ENCODE results near the gene CFI.

Gene CFI

DNA sequence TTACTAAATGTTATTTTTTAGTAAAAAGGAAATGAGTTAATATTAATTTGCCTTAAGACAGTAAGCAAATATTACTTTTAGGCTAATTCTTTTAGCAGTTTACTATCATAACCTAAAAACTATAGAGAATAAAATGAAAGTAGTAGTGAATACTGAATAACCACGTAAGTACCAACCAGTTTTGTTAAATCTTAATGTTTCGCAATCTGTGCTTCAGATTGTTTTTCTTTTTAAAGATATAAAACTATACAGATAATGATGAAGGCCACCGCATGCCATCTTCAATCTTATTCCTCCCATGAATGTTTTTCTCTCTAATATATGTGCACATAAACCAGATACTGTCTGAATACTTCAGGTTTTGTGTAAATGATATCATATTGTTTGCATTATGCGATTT is 32.0 kb upstream of the CFI start:
- TF ChIP-seq, protein P1, sequence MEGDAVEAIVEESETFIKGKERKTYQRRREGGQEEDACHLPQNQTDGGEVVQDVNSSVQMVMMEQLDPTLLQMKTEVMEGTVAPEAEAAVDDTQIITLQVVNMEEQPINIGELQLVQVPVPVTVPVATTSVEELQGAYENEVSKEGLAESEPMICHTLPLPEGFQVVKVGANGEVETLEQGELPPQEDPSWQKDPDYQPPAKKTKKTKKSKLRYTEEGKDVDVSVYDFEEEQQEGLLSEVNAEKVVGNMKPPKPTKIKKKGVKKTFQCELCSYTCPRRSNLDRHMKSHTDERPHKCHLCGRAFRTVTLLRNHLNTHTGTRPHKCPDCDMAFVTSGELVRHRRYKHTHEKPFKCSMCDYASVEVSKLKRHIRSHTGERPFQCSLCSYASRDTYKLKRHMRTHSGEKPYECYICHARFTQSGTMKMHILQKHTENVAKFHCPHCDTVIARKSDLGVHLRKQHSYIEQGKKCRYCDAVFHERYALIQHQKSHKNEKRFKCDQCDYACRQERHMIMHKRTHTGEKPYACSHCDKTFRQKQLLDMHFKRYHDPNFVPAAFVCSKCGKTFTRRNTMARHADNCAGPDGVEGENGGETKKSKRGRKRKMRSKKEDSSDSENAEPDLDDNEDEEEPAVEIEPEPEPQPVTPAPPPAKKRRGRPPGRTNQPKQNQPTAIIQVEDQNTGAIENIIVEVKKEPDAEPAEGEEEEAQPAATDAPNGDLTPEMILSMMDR (conservative IDR thresholded peaks at IDR 0.05; ENCODE audit: low read depth), result no peak
- CTCF ChIA-PET, result no interaction called here
- POLR2A ChIA-PET (ENCODE audit: low non-redundant PET), result interaction anchor here (0.6 kb wide), 1 partner anchor 438 kb away, joined by 3 read pairs; no protein-coding TSS in a partner anchor
- H3K27ac ChIP-seq, result no peak overlapping the region
- no peak for DNase-seq (ENCODE audit: low spot score)

DNA sequence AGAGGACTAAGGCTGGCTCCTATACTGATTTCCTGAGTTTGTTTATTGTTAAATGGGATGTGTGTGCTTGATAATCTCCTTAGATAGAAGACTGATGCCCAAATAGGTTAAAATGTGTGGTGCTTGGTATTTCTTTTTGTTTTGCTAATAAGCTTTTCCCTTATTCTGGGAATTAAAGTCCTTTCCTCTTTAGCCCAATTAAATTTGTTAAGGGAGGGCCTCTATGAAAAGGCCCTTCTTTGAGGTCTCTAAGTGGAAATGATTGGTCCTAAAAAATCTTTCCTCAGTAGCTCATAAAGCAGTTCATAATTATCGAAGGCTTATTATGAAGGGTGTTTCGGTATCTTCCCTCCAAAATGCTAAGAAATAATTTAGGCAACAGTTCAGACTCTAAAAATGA is 25.9 kb upstream of the CFI start, which contains the start of gene RRH:
TSS of gene RRH (plus strand) at position 301 of the 400 bp plus-strand sequence. CDS start at position 357, 56 bp downstream.
- CTCF ChIA-PET, result interaction anchor here (0.6 to 1.7 kb wide), 2 partner anchors 292 to 400 kb away, joined by 4 to 5 read pairs; no protein-coding TSS in a partner anchor
- POLR2A ChIA-PET (ENCODE audit: low non-redundant PET), result no interaction called here
- no peak for DNase-seq (ENCODE audit: low spot score)
- TF ChIP-seq, protein P1 (conservative IDR thresholded peaks at IDR 0.05; ENCODE audit: low read depth), result no peak
- no peak within 1 kb of the TSS for H3K27ac ChIP-seq

DNA sequence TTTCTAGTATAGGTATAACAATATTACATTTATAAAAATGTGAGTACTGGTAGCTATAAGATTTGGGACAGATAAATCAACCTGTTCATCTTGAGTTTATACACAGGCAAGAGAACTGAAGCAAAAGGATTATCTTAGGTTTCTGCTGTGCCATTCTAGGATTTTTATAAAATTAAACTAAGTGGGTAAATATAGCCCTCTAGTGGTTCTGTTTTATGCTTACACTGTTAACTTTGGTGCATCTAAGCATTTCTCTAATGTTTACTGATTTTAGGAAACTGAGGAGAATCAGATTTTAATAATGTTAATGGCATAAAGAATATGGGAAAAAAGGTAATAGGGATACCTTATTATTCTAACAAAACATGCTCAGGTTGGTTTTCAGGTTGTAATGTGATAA is 24.9 kb upstream of the CFI start:
- DNase-seq (ENCODE audit: low spot score), result peak; percentile 18
- no peak overlapping the region for H3K27ac ChIP-seq
- ChIA-PET CTCF (interaction anchor here (0.6 to 1.7 kb wide), 6 partner anchors 10 to 399 kb away, joined by 3 to 8 read pairs (median 4); no protein-coding TSS in a partner anchor), POLR2A (ENCODE audit: low non-redundant PET) (no interaction called here)
- TF ChIP-seq, protein P1 (conservative IDR thresholded peaks at IDR 0.05; ENCODE audit: low read depth), result peak; percentile 64

DNA sequence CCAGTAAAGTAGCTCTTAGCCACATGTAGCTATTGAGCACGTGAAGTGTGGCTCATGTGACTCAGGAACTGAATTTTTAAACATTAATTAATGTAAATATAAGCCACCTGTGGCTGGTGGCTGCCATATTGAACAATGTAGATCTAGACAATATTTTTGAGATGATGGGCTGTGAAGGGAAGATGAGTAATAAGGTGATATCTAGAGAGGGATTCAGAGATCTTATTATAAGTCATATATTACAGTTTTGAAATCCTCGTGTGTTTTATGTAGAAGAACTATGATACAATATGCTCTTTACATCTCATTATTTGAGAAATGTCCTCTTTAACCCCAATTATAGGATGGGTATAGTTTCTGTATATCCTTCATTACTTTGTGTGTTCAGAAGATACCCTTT is 19.4 kb upstream of the CFI start:
- no peak overlapping the region for H3K27ac ChIP-seq
- TF ChIP-seq, protein P1 (conservative IDR thresholded peaks at IDR 0.05; ENCODE audit: low read depth), result no peak
- CTCF ChIA-PET, result interaction anchor here (0.7 kb wide), 1 partner anchor 186 kb away, joined by 4 read pairs; no protein-coding TSS in a partner anchor
- POLR2A ChIA-PET (ENCODE audit: low non-redundant PET), result no interaction called here
- DNase-seq (ENCODE audit: low spot score), result no peak

DNA sequence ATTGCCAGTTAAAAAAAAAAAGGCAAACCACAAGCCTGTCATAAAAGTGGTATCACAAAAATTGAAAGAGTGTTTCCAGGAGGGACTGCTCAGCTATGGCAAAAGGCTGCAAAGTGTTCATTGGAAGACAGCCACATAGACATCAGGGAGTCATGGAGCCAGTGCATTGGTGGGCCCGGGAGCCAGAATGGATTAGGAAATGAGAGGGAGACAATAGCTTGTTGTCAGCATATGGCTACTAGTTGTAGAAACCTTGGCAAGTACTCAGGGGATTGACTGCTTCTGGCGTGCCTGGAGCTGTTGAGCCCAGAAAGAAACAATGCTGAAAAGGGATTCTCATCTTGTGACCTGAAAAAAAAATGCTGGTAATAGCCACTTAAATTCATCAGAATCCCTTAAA is 18.8 kb upstream of the CFI start:
- no peak overlapping the region for H3K27ac ChIP-seq
- TF ChIP-seq, protein P1 (conservative IDR thresholded peaks at IDR 0.05; ENCODE audit: low read depth), result no peak
- CTCF ChIA-PET, result interaction anchor here (0.7 kb wide), 1 partner anchor 185 kb away, joined by 4 read pairs; no protein-coding TSS in a partner anchor
- no peak for DNase-seq (ENCODE audit: low spot score)
- POLR2A ChIA-PET (ENCODE audit: low non-redundant PET), result no interaction called here

DNA sequence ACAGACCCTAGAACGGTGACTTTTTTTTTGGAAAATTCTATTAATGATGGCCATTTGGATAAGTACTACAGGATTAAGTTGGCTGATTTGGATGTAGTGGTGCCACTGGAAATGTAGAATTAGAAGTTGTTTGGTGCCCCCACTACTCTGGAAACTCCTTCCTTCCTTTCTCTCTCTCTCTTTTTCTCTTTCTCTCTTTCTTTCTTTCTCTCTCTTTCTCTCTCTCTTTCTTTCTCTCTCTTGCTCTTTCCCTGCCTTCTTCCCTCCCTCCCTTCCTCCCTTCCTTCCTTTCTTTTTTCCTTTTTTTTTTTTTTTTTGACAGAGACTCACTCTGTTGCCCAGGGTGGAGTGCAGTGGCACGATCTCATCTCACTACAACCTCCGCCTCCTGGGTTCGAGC is 16.5 kb upstream of the CFI start:
- no peak overlapping the region for H3K27ac ChIP-seq
- TF ChIP-seq, protein P1 (conservative IDR thresholded peaks at IDR 0.05; ENCODE audit: low read depth), result no peak
- ChIA-PET CTCF (no interaction called here), POLR2A (ENCODE audit: low non-redundant PET) (no interaction called here)
- DNase-seq (ENCODE audit: low spot score), result no peak
